Activated CD4-positive, alpha-beta T cell treated with anti-CD3 and anti-CD28 coated beads, Interleukin-2, amount 50 U/mL, for 16 hours (primary cell): Measurements from ENCODE around the gene UNC13A.

Experiments
- DNase-seq: peaks from one replicate; pipeline ENCODE4 v3.0.0-alpha.2; 2020

UNC13A gene

GRCh38 chr19:17687857-17688784 is at the start of gene UNC13A:
TSS of gene UNC13A (minus strand) at chr19:17688354. CDS start at chr19:17688199, 155 bp downstream.
- peak; percentile 25 for DNase-seq

- DNase-seq, result no peak
Observed at GRCh38 chr19:17737690-17738153, 49.6 kb upstream of the UNC13A start.

- no peak for DNase-seq
Observed at GRCh38 chr19:17735410-17735809, 47.3 kb upstream of the UNC13A start.

- DNase-seq, result no peak
Observed at GRCh38 chr19:17734146-17734545, 46.0 kb upstream of the UNC13A start.

GRCh38 chr19:17733127-17733526 is 45.0 kb upstream of the UNC13A start:
- DNase-seq, result no peak

GRCh38 chr19:17727843-17728242 is 39.7 kb upstream of the UNC13A start:
- DNase-seq, result no peak

- no peak for DNase-seq
Observed at GRCh38 chr19:17726964-17727773, 39.0 kb upstream of the UNC13A start.

- DNase-seq, result no peak
Observed at GRCh38 chr19:17726136-17726741, 38.1 kb upstream of the UNC13A start.

- no peak for DNase-seq
Observed at GRCh38 chr19:17725422-17726078, 37.4 kb upstream of the UNC13A start.

GRCh38 chr19:17724655-17725054 is 36.5 kb upstream of the UNC13A start:
- no peak for DNase-seq

- DNase-seq, result no peak
Observed at GRCh38 chr19:17722655-17723240, 34.6 kb upstream of the UNC13A start.

- DNase-seq, result peak; percentile 20
Observed at GRCh38 chr19:17721821-17722220, 33.7 kb upstream of the UNC13A start.

GRCh38 chr19:17721111-17721628 is 33.0 kb upstream of the UNC13A start:
- no peak for DNase-seq

GRCh38 chr19:17720440-17720839 is 32.3 kb upstream of the UNC13A start:
- DNase-seq, result no peak

GRCh38 chr19:17719730-17720400 is 31.7 kb upstream of the UNC13A start:
- DNase-seq, result no peak

- DNase-seq, result peak; percentile 80
Observed at GRCh38 chr19:17718947-17719711, 31.0 kb upstream of the UNC13A start, which contains the start of gene MAP1S. TSS of gene MAP1S (plus strand) at chr19:17719480. CDS start at chr19:17719503, 23 bp downstream.

GRCh38 chr19:17718550-17718946 is 30.4 kb upstream of the UNC13A start:
- DNase-seq, result peak; percentile 55

- no peak for DNase-seq
Observed at GRCh38 chr19:17716309-17716929, 28.3 kb upstream of the UNC13A start.

- no peak for DNase-seq
Observed at GRCh38 chr19:17711851-17712250, 23.7 kb upstream of the UNC13A start.

GRCh38 chr19:17706750-17707181 is 18.6 kb upstream of the UNC13A start:
- no peak for DNase-seq
